Activated naive CD4-positive, alpha-beta T cell treated with anti-CD3 and anti-CD28 coated beads, Interleukin-2, amount 10 ng/mL, durations not matched to agents 7 days and 5 days (primary cell): Measurements from ENCODE around the gene ACY1.
"Not testable (repeated sequence)": the region's sequence is repeated elsewhere in the genome, so short reads cannot be mapped to it uniquely, and the experiment has no call there.

ENCODE experiments used
- CTCF ChIA-PET: fragments of 350-600 bp; sonication (Branson Sonifier 250); formaldehyde crosslinking; loops from one replicate; lab custom pipeline; 2021; ENCODE audit warnings: antibody characterized with exemption; lab: Charles Lee
- DNase-seq: peaks from one replicate; pipeline ENCODE4 v3.0.0-alpha.2; 2020
- H3K27ac Mint-ChIP-seq: one replicate; pipeline ENCODE4 v1.8.0; 2021; ENCODE audit warnings: mild to moderate bottlenecking, moderate library complexity, mixed read lengths
- H3K27me3 Mint-ChIP-seq: one replicate; pipeline ENCODE4 v1.8.0; 2021; ENCODE audit warnings: mild to moderate bottlenecking, mixed read lengths
- H3K36me3 Mint-ChIP-seq: one replicate; pipeline ENCODE4 v1.8.0; 2021; ENCODE audit warnings: mixed read lengths
- H3K4me1 Mint-ChIP-seq: one replicate; pipeline ENCODE4 v1.8.0; 2021; ENCODE audit warnings: mixed read lengths
- H3K4me3 Mint-ChIP-seq: one replicate; pipeline ENCODE4 v1.8.0; 2021; ENCODE audit warnings: mild to moderate bottlenecking, moderate library complexity, mixed read lengths
- H3K9me3 Mint-ChIP-seq: one replicate; pipeline ENCODE4 v1.8.0; 2021; ENCODE audit warnings: mixed read lengths

The ACY1 gene

DNA sequence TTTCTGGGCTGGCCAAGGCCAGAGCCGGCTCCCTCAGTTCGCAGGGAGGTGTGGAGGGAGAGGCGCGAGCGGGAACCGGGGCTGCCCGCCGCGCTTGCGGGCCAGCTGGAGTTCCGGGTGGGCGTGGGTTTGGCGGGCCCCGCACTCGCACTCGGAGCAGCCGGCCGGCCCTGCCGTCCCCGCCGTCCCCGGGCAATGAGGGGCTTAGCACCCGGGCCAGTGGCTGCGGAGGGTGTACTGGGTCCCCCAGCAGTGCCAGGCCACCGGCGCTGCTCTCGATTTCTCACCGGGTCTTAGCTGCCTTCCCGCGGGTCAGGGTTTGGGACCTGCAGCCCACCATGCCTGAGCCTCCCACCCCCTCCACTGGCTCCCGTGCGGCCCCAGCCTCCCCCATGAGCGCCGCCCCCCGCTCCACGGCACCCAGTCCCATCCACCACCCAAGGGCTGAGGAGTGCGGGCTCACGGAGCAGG is 7.2 kb downstream of the ACY1 start:
- not testable (repeated sequence) for H3K9me3 Mint-ChIP-seq, H3K27ac Mint-ChIP-seq, H3K4me3 Mint-ChIP-seq, H3K27me3 Mint-ChIP-seq, DNase-seq
- Mint-ChIP-seq H3K36me3 (peaks cover 40% of the 10 kb centered on the region), H3K4me1 (peaks cover 34% of the 10 kb centered on the region)
- CTCF ChIA-PET = interaction anchor here (2.8 kb wide), 1 partner anchor 8 kb away, joined by 12 read pairs; the partner anchor contains the start of gene ACY1

DNA sequence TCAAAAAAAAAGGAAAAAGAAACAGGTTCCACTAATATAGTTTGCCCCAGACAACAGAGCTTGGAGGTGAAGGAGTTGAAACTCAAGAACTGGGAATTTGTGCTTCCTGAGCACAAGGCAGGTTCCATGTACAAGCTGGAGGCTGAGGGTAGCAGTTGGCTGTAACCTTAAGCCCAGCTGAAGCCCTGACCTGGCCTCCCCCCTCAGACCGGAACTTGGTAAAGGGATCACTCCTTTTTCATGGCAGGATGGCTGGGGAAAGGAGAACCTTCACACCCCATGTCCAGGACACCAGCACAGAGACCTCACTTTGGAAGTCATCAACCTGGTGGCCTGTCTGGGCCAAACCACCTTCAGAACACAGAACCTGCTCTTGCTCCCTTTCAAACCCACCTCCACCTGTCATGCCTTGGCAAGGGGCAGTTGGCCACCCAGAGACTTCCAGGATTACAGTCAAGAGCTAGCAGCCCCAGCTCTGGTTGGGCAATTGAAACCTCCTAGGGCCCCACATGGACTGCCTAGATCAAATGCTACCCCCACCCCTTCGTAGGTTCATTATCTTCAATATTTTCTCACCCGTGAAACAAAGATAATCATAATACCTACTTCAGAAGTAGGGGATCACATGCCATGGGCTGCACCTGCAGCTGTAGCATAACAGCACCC is 8.8 kb downstream of the ACY1 start:
- Mint-ChIP-seq H3K27me3 (peaks cover 12% of the 10 kb centered on the region), H3K36me3 (peaks cover 44% of the 10 kb centered on the region), H3K4me1 (peaks cover 44% of the 10 kb centered on the region), H3K4me3 (no peak overlapping the region), H3K27ac (no peak overlapping the region), H3K9me3 (no peaks in the 10 kb centered on the region)
- DNase-seq = no peak
- CTCF ChIA-PET = interaction anchor here (1.2 to 2.8 kb wide), 3 partner anchors 9 to 18 kb away, joined by 4 to 12 read pairs (median 6); partner anchors contain the start of genes ABHD14B and ACY1

DNA sequence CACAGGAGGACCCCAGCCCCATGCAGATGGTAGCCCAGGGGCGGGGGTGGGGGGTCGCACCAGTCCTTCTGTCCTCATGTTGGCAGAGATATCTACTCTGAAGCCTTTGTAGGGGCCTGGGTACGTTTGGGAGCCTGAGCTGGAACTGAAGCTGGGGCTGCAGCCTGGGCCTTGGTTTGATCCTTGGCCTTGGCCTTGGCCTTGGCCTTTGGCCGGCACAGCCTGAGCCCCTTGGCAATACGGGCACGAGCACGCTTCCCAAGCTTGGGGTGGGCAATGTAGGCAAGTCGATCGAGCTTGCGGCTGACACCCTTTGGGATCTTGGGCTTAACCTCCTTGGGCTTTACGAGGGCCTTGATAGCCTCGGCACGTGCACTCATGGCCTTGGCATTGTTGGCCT is 10.3 kb downstream of the ACY1 start:
- Mint-ChIP-seq H3K36me3 (peaks cover 44% of the 10 kb centered on the region), H3K27me3 (peaks cover 22% of the 10 kb centered on the region), H3K4me3 (peak overlapping the region; percentile 100), H3K4me1 (peaks cover 44% of the 10 kb centered on the region)
- CTCF ChIA-PET, DNase-seq, H3K27ac Mint-ChIP-seq, H3K9me3 Mint-ChIP-seq: not testable (repeated sequence)

DNA sequence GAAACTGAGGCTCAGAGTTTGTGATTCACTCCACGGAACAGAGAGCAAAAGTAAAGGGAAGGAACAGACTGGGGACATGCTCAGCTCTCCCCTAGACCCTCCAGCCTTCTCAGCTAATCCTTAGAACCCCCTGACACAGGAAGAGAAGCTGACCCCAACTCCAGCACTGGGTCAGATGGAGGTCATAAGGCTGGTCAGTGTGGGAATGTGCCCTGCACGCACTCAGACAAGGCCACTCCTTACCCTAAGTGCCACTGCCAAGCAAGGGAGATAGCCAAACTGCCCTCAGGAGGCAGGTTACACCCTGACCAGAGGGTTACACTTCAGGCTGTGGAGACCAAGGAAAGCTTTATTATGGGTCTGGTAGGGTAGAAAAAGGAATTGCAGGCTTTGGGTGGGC is 11.2 kb downstream of the ACY1 start:
- Mint-ChIP-seq H3K27me3 (peaks cover 27% of the 10 kb centered on the region), H3K4me1 (peaks cover 44% of the 10 kb centered on the region), H3K9me3 (no peaks in the 10 kb centered on the region), H3K36me3 (peaks cover 44% of the 10 kb centered on the region), H3K4me3 (peak overlapping the region; percentile 100), H3K27ac (peak overlapping the region; percentile 99)
- DNase-seq = no peak
- CTCF ChIA-PET = interaction anchor here (0.8 to 2.0 kb wide), 3 partner anchors 11 to 151 kb away, joined by 3 to 8 read pairs (median 3); partner anchors contain the start of genes ACY1 and PARP3

DNA sequence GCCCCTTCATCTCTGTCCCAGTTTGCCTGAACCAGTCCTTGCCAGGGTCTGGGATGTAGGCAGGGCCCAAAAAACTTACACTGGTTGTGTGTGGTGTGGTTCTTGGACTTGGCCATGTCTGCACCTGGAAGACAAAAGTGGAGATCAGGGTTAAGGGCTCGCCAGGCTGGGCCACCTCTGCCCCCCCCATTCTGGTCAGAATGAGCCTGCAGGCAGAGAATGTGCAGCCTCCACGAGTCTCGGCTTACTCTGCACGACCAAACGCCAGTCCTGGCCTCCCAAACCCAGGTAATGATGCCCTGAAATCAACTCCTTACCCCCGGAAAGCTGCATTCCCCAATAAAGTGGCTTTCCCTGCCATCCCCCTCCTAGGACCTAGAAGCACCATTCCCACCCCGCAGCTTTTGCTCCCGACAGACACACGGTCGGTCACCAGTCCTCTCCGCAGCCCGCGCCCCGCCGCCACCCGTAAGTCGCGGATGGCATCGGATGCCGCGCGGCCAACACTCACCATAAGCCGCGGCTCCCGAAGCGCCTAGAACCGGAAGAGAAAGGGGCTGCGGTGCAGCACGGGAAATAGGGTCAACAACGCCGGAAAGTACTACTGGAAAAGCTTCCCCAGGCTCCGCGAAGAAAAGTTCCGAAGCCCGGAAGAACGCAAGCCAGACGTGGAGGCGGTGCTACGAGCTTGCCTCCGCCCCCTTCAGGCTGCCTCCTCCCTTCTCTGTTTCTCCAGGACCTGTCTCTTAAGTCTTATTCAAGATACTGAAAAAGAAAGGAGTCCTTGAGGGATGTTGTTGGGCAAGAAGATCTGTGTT is 12.2 kb downstream of the ACY1 start, which contains the start of gene RPL29:
TSS of gene RPL29 (minus strand) at position 550 of the 818 bp plus-strand sequence. CDS start at position 116, 434 bp downstream.
- DNase-seq = peak; percentile 95
- Mint-ChIP-seq H3K27ac (peak within 1 kb of the TSS; percentile 99), H3K4me3 (peak within 1 kb of the TSS; percentile 100), H3K9me3 (no peaks in the 10 kb centered on the region), H3K27me3 (peaks cover 34% of the 10 kb centered on the region), H3K4me1 (peaks cover 44% of the 10 kb centered on the region), H3K36me3 (peaks cover 44% of the 10 kb centered on the region)
- CTCF ChIA-PET = interaction anchor here (0.8 to 2.0 kb wide), 8 partner anchors 13 to 225 kb away, joined by 3 to 8 read pairs (median 3); partner anchors contain the start of genes ABHD14B and PARP3

DNA sequence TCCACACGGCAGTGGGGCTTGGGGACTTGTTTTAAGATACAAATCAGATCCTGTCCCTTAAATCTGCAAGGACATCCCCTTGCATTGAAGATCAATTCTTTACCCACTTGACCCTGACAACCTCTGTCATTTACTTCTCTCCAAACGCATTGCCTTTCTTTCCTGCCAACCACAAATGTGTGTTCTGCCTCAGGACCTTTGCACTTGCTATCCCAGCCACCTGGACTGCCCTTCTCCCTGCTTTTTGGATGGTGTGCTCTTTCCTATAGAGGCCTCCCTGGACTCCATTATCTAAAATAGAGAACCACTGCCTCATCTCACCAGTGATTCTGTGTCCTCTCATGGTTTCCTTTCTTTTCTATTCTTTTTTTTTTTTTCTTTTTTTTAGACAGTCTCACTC is 13.8 kb downstream of the ACY1 start:
- H3K27me3 Mint-ChIP-seq = peaks cover 44% of the 10 kb centered on the region
- H3K9me3 Mint-ChIP-seq = no peaks in the 10 kb centered on the region
- no peak for DNase-seq
- no peak overlapping the region for H3K27ac Mint-ChIP-seq
- H3K4me1 Mint-ChIP-seq = peaks cover 46% of the 10 kb centered on the region
- CTCF ChIA-PET = no interaction called here
- H3K4me3 Mint-ChIP-seq = no peak overlapping the region
- peaks cover 37% of the 10 kb centered on the region for H3K36me3 Mint-ChIP-seq

DNA sequence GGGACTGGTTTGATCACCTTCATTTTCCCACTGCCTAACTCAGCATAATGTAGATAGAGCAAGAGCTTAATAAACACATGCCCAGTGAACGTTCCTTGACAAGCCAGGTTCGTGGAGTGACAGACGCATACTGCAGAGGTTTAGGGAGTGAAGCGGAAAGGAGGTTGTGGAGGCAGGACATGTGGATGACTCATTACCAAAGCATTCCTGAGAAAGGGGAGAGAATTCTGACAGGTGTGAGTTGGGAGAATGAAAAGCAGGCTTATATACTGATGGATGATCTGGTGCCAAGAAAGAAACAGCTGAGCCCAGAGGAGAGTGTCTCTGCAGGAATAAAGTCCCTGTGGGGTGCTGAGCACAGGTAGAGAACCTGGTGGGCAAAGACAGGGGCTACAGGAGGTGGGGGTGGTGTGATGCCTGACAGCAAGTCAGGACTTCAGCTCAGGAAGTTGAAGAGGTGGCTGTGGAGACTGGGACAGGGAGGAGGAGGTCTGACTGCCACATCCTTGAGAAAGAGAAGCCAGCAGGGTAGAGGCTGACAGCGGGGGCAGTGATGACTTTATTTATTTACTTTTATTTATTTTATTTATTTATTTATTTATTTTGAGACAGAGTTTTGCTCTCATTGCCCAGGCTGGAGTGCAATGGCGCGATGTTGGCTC is 14.7 kb downstream of the ACY1 start:
- peaks cover 53% of the 10 kb centered on the region for H3K27me3 Mint-ChIP-seq
- H3K27ac Mint-ChIP-seq = no peak overlapping the region
- H3K4me1 Mint-ChIP-seq = peaks cover 37% of the 10 kb centered on the region
- no peak overlapping the region for H3K4me3 Mint-ChIP-seq
- DNase-seq = no peak
- H3K36me3 Mint-ChIP-seq = peaks cover 28% of the 10 kb centered on the region
- no peaks in the 10 kb centered on the region for H3K9me3 Mint-ChIP-seq
- CTCF ChIA-PET = interaction anchor here (0.7 to 1.2 kb wide), 2 partner anchors 56 to 149 kb away, joined by 3 to 4 read pairs; no protein-coding TSS in a partner anchor

DNA sequence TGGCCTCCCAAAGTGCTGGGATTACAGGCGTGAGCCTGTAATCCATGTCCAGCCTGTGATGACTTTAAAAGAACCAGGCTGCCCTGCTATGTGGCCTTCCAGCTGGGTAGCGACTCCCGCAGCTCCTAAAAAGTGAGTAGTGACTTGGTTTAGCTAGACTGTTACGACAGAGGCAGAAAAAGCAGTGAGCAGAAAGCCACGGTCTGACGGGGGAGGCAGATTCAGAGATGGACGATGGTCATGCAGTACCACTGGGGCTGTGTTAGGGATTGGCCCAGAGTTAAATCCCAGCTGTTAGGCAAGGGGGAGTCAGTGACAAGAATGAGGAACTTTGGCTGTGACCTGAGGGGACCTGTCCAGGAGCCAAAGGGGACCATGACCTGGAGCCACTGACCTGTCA is 15.4 kb downstream of the ACY1 start:
- no peak for DNase-seq
- CTCF ChIA-PET = interaction anchor here (1.2 kb wide), 2 partner anchors 54 to 55 kb away, joined by 3 to 4 read pairs; no protein-coding TSS in a partner anchor
- Mint-ChIP-seq H3K36me3 (peaks cover 22% of the 10 kb centered on the region), H3K27ac (no peak overlapping the region), H3K27me3 (peaks cover 60% of the 10 kb centered on the region), H3K9me3 (no peaks in the 10 kb centered on the region), H3K4me1 (peaks cover 33% of the 10 kb centered on the region), H3K4me3 (no peak overlapping the region)

DNA sequence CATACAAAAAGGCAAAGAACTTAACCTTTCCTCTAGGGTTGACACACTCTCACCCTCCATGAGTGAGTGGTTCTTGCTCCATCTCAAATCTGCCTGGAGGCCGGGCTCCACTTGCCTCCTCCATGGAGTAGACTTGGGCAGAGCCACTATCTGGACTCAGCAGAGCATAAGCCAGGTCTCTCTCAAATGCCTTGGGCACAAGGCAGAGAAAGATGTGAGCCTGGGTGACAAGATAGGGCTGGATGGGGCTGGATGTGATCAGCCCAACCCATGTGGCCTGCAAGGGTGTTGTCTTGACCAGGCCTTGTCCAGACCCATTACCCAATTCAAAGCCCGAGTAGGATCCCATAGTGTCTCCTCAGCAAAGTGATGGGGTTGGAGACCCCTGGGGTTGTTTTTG is 16.5 kb downstream of the ACY1 start:
- Mint-ChIP-seq H3K4me1 (peaks cover 22% of the 10 kb centered on the region), H3K36me3 (peaks cover 11% of the 10 kb centered on the region), H3K4me3 (no peak overlapping the region), H3K27me3 (peaks cover 64% of the 10 kb centered on the region), H3K9me3 (no peaks in the 10 kb centered on the region), H3K27ac (no peak overlapping the region)
- DNase-seq = no peak
- CTCF ChIA-PET = interaction anchor here (2.5 to 8.7 kb wide), 5 partner anchors 15 to 145 kb away, joined by 5 to 135 read pairs (median 62); no protein-coding TSS in a partner anchor

DNA sequence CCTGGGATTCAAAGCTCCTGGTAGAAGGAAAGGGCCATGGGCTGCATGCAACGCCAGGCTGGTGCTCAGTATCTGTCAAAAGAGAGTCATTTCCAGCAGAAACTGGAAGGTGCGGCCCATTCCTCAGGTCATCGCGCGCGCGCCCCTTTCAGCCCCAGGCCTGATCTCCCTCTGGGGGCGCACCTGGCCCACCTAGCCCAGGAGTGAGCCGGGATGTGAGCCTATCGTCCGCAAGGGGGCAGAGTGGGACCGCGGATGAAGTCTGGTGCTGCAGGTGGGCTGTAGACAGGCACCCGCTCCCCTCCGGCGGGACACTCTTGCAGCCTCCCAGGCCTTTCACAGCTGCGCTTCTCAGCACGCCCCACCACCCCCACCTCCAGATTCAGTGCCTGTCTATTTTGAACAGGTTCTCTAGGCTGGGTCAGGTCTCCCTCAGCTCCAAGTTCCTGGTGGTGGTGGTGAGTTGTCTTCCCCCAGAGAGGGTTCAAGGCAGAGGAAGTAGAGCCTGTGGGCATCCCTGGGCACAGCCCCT is 18.2 kb downstream of the ACY1 start:
- no peaks in the 10 kb centered on the region for H3K36me3 Mint-ChIP-seq
- CTCF ChIA-PET = interaction anchor here (0.6 to 8.7 kb wide), 38 partner anchors 9 to 411 kb away, joined by 3 to 135 read pairs (median 3); partner anchors contain the start of genes ABHD14A and DUSP7
- peaks cover 72% of the 10 kb centered on the region for H3K27me3 Mint-ChIP-seq
- no peaks in the 10 kb centered on the region for H3K9me3 Mint-ChIP-seq
- H3K4me1 Mint-ChIP-seq = peaks cover 25% of the 10 kb centered on the region
- DNase-seq = peak; percentile 92
- H3K4me3 Mint-ChIP-seq = no peak overlapping the region
- no peak overlapping the region for H3K27ac Mint-ChIP-seq

DNA sequence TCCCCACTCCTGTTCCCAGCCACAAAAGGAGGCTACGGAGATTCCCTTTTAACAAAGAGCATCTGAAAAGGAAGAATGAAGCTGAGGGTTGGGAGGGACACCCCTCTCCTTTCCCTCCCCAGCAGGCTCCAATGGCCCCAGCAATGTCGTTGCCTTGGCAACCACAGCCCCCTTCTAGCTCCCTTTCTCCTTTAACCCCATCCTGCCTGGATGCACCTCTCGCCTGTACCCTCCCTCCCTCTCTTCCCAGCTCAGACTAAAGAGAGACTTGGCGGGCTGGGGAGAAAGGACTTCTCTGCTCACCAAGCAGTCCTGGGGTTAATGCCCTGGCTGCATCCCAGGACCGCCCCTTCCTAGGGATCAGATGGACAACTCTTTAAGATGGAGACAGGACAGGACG is 19.4 kb downstream of the ACY1 start:
- peaks cover 67% of the 10 kb centered on the region for H3K27me3 Mint-ChIP-seq
- no peak overlapping the region for H3K4me3 Mint-ChIP-seq
- no peak overlapping the region for H3K27ac Mint-ChIP-seq
- no peaks in the 10 kb centered on the region for H3K9me3 Mint-ChIP-seq
- no peaks in the 10 kb centered on the region for H3K36me3 Mint-ChIP-seq
- no peak for DNase-seq
- H3K4me1 Mint-ChIP-seq = peaks cover 20% of the 10 kb centered on the region
- CTCF ChIA-PET = interaction anchor here (0.7 to 8.7 kb wide), 13 partner anchors 50 to 410 kb away, joined by 3 to 135 read pairs (median 6); partner anchors contain the start of gene DUSP7

DNA sequence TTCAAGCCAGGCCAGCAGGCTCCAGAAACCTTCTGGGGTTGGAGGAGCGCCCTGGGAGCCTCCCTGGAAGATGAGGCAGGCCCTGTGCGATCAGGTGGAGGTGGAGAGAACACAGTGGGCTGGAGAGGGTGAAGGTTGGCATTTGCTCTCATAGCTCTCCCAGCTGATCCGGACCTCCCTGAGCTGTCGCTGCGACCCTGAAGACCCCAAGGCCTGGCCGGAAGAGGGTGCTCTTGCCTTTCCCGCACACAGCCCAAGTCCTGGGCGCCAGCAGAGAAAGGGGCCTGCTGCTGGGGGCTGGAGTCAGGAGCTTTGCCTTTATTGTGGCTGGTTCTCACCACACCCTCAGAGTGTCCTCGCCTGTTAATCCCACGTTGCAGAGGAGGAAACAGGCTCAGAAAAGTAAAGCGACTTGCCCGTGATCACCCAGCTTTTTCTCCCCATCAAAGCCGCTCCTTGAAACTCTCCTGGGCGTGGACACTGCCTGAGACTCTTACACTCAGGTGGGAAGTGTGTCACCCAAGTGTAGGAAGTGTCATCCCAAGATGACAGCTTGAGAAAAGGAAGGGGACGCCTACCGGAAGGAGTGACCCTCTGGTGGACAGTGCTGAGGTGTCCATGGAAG is 20.9 kb downstream of the ACY1 start:
- H3K4me1 Mint-ChIP-seq = peaks cover 20% of the 10 kb centered on the region
- H3K9me3 Mint-ChIP-seq = no peaks in the 10 kb centered on the region
- H3K27ac Mint-ChIP-seq = no peak overlapping the region
- peaks cover 55% of the 10 kb centered on the region for H3K27me3 Mint-ChIP-seq
- no peak overlapping the region for H3K4me3 Mint-ChIP-seq
- no peaks in the 10 kb centered on the region for H3K36me3 Mint-ChIP-seq
- no peak for DNase-seq
- CTCF ChIA-PET = interaction anchor here (0.8 to 8.7 kb wide), 8 partner anchors 37 to 335 kb away, joined by 3 to 135 read pairs (median 4); partner anchors contain the start of genes PARP3 and RRP9
